GM18517 (cell line): ENCODE results near the gene LRRC61.
A peak's percentile ranks its signal among the peaks of the same experiment; 100 is the strongest.
"Not testable (repeated sequence)": the region's sequence is repeated elsewhere in the genome, so short reads cannot be mapped to it uniquely, and the experiment has no call there.

ENCODE experiments used
- ATAC-seq: cut with Tn5 transposase; IDR thresholded peaks from one replicate; pipeline ENCODE4 v1.9.1; 2021; ENCODE audit warnings: mild to moderate bottlenecking, moderate library complexity; ENCODE audit not compliant: unreplicated experiment

LRRC61 gene

GRCh38 chr7:150307129-150307528 lies 16.0 kb upstream of the LRRC61 start:
- ATAC-seq, result no peak

GRCh38 chr7:150307904-150308303 lies 15.3 kb upstream of the LRRC61 start:
- ATAC-seq, result no peak

GRCh38 chr7:150308575-150308974 lies 14.6 kb upstream of the LRRC61 start:
- no peak for ATAC-seq

GRCh38 chr7:150311146-150311545 lies 12.0 kb upstream of the LRRC61 start:
- no peak for ATAC-seq

- ATAC-seq, result no peak
Observed at GRCh38 chr7:150311711-150312110, 11.4 kb upstream of the LRRC61 start.

GRCh38 chr7:150312649-150313366 lies 10.3 kb upstream of the LRRC61 start:
- ATAC-seq, result not testable (repeated sequence)

- ATAC-seq, result no peak
Observed at GRCh38 chr7:150313367-150313809, 9.8 kb upstream of the LRRC61 start.

GRCh38 chr7:150313870-150314269 lies 9.3 kb upstream of the LRRC61 start:
- no peak for ATAC-seq

- no peak for ATAC-seq
Observed at GRCh38 chr7:150314639-150315239, 8.4 kb upstream of the LRRC61 start.

- ATAC-seq, result not testable (repeated sequence)
Observed at GRCh38 chr7:150316987-150317386, 6.2 kb upstream of the LRRC61 start.

- ATAC-seq, result no peak
Observed at GRCh38 chr7:150317748-150318444, 5.3 kb upstream of the LRRC61 start.

- no peak for ATAC-seq
Observed at GRCh38 chr7:150321788-150322113, 1.4 kb upstream of the LRRC61 start.

GRCh38 chr7:150322114-150322832 lies 882 bp upstream of the LRRC61 start:
- ATAC-seq, result peak; percentile 40

- ATAC-seq, result peak; percentile 4
Observed at GRCh38 chr7:150323682-150324372, 672 bp downstream of the LRRC61 start.

GRCh38 chr7:150324373-150324961 lies 1.3 kb downstream of the LRRC61 start:
- ATAC-seq, result no peak

GRCh38 chr7:150325110-150325611 lies 2.0 kb downstream of the LRRC61 start:
- no peak for ATAC-seq

GRCh38 chr7:150325901-150326300 lies 2.7 kb downstream of the LRRC61 start:
- ATAC-seq, result no peak

- no peak for ATAC-seq
Observed at GRCh38 chr7:150326657-150327268, 3.6 kb downstream of the LRRC61 start.

GRCh38 chr7:150327308-150327707 lies 4.2 kb downstream of the LRRC61 start:
- ATAC-seq, result no peak
